GM10248 (cell line): ENCODE results near the gene CAMTA2.
A peak's percentile ranks its signal among the peaks of the same experiment; 100 is the strongest.
"Not testable (repeated sequence)": the region's sequence is repeated elsewhere in the genome, so short reads cannot be mapped to it uniquely, and the experiment has no call there.

ENCODE experiments used
- CTCF ChIA-PET: fragments of 300-600 bp; sonication (Branson Sonifier 250); formaldehyde crosslinking; extraction: SDS; loops from one replicate; lab custom pipeline; 2021; ENCODE audit warnings: antibody characterized with exemption; lab: Yijun Ruan, JAX
- POLR2A ChIA-PET: fragments of 350-650 bp; sonication (Branson Sonifier 250); formaldehyde crosslinking; extraction: SDS; loops from one replicate; lab custom pipeline; 2020; ENCODE audit warnings: antibody characterized with exemption; lab: Yijun Ruan, JAX
- DNase-seq: peaks from one replicate; pipeline ENCODE4 v3.0.0; 2012; ENCODE audit errors: extremely low spot score
- TF ChIP-seq, protein P1 (sequence below): IDR thresholded peaks from 2 replicates; pipeline ENCODE4 v1.5.1; 2012; ENCODE audit warnings: mild to moderate bottlenecking, low read depth; ENCODE audit errors: extremely low read depth, missing control alignments, control extremely low read depth

CAMTA2 gene

GRCh38 chr17:5031365-5032082 is 44.0 kb upstream of the CAMTA2 start:
- CTCF ChIA-PET: interaction anchor here (0.6 to 5.6 kb wide), 21 partner anchors 10 to 240 kb away, joined by 3 to 52 read pairs (median 3); partner anchors contain the start of genes CHRNE, INCA1 and KIF1C
- TF ChIP-seq, protein P1, sequence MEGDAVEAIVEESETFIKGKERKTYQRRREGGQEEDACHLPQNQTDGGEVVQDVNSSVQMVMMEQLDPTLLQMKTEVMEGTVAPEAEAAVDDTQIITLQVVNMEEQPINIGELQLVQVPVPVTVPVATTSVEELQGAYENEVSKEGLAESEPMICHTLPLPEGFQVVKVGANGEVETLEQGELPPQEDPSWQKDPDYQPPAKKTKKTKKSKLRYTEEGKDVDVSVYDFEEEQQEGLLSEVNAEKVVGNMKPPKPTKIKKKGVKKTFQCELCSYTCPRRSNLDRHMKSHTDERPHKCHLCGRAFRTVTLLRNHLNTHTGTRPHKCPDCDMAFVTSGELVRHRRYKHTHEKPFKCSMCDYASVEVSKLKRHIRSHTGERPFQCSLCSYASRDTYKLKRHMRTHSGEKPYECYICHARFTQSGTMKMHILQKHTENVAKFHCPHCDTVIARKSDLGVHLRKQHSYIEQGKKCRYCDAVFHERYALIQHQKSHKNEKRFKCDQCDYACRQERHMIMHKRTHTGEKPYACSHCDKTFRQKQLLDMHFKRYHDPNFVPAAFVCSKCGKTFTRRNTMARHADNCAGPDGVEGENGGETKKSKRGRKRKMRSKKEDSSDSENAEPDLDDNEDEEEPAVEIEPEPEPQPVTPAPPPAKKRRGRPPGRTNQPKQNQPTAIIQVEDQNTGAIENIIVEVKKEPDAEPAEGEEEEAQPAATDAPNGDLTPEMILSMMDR: peak; percentile 73
- DNase-seq: peak; percentile 91
- POLR2A ChIA-PET: interaction anchor here (0.6 kb wide), 1 partner anchor 130 kb away, joined by 3 read pairs; no protein-coding TSS in a partner anchor

GRCh38 chr17:5030168-5030567 is 42.7 kb upstream of the CAMTA2 start:
- ChIA-PET CTCF (interaction anchor here (0.7 to 5.6 kb wide), 15 partner anchors 9 to 172 kb away, joined by 3 to 52 read pairs (median 4); partner anchors contain the start of genes C17orf107, INCA1 and KIF1C), POLR2A (interaction anchor here (0.6 to 0.7 kb wide), 2 partner anchors 14 to 83 kb away, joined by 7 to 9 read pairs; no protein-coding TSS in a partner anchor)
- not testable (repeated sequence) for DNase-seq

- TF ChIP-seq, protein P1: no peak
- CTCF ChIA-PET: interaction anchor here (1.0 to 5.6 kb wide), 3 partner anchors 9 to 34 kb away, joined by 3 to 52 read pairs (median 3); no protein-coding TSS in a partner anchor
- POLR2A ChIA-PET: interaction anchor here (0.6 kb wide), 1 partner anchor 25 kb away, joined by 4 read pairs; no protein-coding TSS in a partner anchor
- no peak for DNase-seq
Observed at GRCh38 chr17:5027916-5028315, 40.4 kb upstream of the CAMTA2 start.

DNA sequence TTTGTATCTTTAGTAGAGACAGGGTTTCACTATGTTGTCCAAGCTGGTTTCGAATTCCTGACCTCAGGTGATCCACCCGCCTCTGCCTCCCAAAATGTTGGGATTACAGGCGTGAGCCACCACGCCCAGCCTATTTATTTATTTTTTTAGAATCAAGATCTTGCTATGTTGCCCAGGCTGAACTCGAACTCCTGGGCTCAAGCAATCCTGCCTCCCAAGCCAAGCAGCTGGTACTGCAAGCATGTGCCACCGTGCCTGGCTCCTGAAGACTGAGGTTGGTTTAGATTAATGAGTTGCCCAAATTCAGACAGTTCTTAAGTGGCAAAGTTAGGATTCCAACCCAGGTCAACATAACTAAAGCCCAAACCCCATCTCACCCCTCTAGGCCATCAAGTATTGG is 39.8 kb upstream of the CAMTA2 start:
- ChIA-PET POLR2A (no interaction called here), CTCF (interaction anchor here (1.5 to 5.6 kb wide), 2 partner anchors 11 to 34 kb away, joined by 3 to 52 read pairs; no protein-coding TSS in a partner anchor)
- DNase-seq: no peak
- TF ChIP-seq, protein P1: no peak

- ChIA-PET CTCF (no interaction called here), POLR2A (interaction anchor here (0.6 kb wide), 1 partner anchor 11 kb away, joined by 3 read pairs; no protein-coding TSS in a partner anchor)
- no peak for DNase-seq
- TF ChIP-seq, protein P1: no peak
Observed at GRCh38 chr17:5024604-5025003, 37.1 kb upstream of the CAMTA2 start.

- CTCF ChIA-PET: interaction anchor here (1.2 kb wide), 1 partner anchor 114 kb away, joined by 4 read pairs; no protein-coding TSS in a partner anchor
- DNase-seq: no peak
- POLR2A ChIA-PET: no interaction called here
- TF ChIP-seq, protein P1: no peak
Observed at GRCh38 chr17:5023588-5024147, 36.2 kb upstream of the CAMTA2 start.

DNA sequence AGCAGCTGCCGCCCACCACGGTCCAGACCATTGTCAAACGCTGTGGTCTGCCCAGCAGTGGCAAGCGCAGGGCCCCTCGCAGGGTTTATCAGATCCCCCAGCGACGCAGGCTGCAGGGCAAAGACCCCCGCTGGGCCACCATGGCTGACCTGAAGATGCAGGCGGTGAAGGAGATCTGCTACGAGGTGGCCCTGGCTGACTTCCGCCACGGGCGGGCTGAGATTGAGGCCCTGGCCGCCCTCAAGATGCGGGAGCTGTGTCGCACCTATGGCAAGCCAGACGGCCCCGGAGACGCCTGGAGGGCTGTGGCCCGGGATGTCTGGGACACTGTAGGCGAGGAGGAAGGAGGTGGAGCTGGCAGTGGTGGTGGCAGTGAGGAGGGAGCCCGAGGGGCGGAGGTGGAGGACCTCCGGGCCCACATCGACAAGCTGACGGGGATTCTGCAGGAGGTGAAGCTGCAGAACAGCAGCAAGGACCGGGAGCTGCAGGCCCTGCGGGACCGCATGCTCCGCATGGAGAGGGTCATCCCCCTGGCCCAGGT is 34.8 kb upstream of the CAMTA2 start:
- ChIA-PET CTCF (interaction anchor here (1.3 to 1.4 kb wide), 2 partner anchors 8 to 27 kb away, joined by 3 to 8 read pairs; no protein-coding TSS in a partner anchor), POLR2A (no interaction called here)
- TF ChIP-seq, protein P1: no peak
- no peak for DNase-seq
